CD4-positive, alpha-beta T cell (primary cell): ENCODE measurements around the gene RCAN2. TPM values are rescaled to one million over a fixed set of nuclear protein-coding genes. Genes with fewer than 3 reads are reported as not detected.

ENCODE experiments used
- ATAC-seq: fragments of 200-7000 bp; cut with Tn5 transposase; one replicate; pipeline ENCODE4 v1.10.0; 2022; ENCODE audit warnings: mild to moderate bottlenecking; ENCODE audit not compliant: poor library complexity
- CTCF ChIA-PET: fragments of 350-600 bp; sonication (Branson Sonifier 250); formaldehyde crosslinking; loops from one replicate; lab custom pipeline; 2021; ENCODE audit warnings: antibody characterized with exemption, inconsistent platforms; lab: Charles Lee
- POLR2A ChIA-PET: fragments of 350-600 bp; sonication (Branson Sonifier 250); formaldehyde crosslinking; loops from one replicate; lab custom pipeline; 2021; ENCODE audit warnings: antibody characterized with exemption, inconsistent platforms; lab: Charles Lee
- DNase-seq, 14 experiments: peaks; one replicate each; pipeline ENCODE4 v3.0.0-alpha.2; 2013 to 2020; ENCODE audit warnings: mixed read lengths in 2 of 14
- H3K27ac ChIP-seq, 2 donors: one replicate each; pipeline versions ENCODE4 v1.5.1 to v1.7.0; 2013; ENCODE audit warnings: low read length in 2 of 2, low read depth in 1 of 2, mild to moderate bottlenecking in 1 of 2
- H3K27me3 ChIP-seq, 2 experiments: 1 replicate in 1 of 2; 2 replicates in 1 of 2; pipeline versions ENCODE4 v1.6.1 to v1.7.0; 2013; ENCODE audit warnings: low read length in 2 of 2, control low read depth in 1 of 2, mild to moderate bottlenecking in 1 of 2, moderate library complexity in 1 of 2; ENCODE audit not compliant: insufficient read depth in 2 of 2, control insufficient read depth in 1 of 2
- H3K36me3 ChIP-seq: one replicate; pipeline ENCODE4 v1.6.1; 2013; ENCODE audit warnings: low read length, control low read depth; ENCODE audit not compliant: insufficient read depth
- H3K4me1 ChIP-seq: one replicate; pipeline ENCODE4 v1.6.1; 2013; ENCODE audit warnings: low read length, control low read depth; ENCODE audit not compliant: insufficient read depth
- H3K4me3 ChIP-seq: one replicate; pipeline ENCODE4 v1.5.1; 2013; ENCODE audit warnings: mild to moderate bottlenecking, low read length, moderate library complexity
- H3K9me3 ChIP-seq, 2 experiments: 1 replicate in 1 of 2; 2 replicates in 1 of 2; pipeline versions ENCODE4 v1.6.1 to v1.7.0; 2013; ENCODE audit warnings: low read length in 2 of 2, mild to moderate bottlenecking in 2 of 2, control low read depth in 1 of 2, moderate library complexity in 1 of 2; ENCODE audit not compliant: control insufficient read depth in 1 of 2, insufficient read depth in 1 of 2
- H3K27ac Mint-ChIP-seq: one replicate; pipeline ENCODE4 v1.8.0; 2020; ENCODE audit warnings: mixed read lengths
- H3K27me3 Mint-ChIP-seq: one replicate; pipeline ENCODE4 v1.8.0; 2021; ENCODE audit warnings: mixed read lengths
- H3K36me3 Mint-ChIP-seq: one replicate; pipeline ENCODE4 v1.8.0; 2021; ENCODE audit warnings: low read depth, mixed read lengths
- H3K4me1 Mint-ChIP-seq: one replicate; pipeline ENCODE4 v1.8.0; 2021; ENCODE audit warnings: low read depth, mixed read lengths
- H3K4me3 Mint-ChIP-seq: one replicate; pipeline ENCODE4 v1.8.0; 2020; ENCODE audit warnings: mild to moderate bottlenecking, mixed read lengths
- H3K9me3 Mint-ChIP-seq: one replicate; pipeline ENCODE4 v1.8.0; 2020; ENCODE audit warnings: mixed read lengths
- CTCF ChIP-seq: fragments of 200-600 bp; IDR thresholded peaks from one replicate; pipeline ENCODE4 v1.8.0; 2022; ENCODE audit warnings: antibody characterized with exemption, mild to moderate bottlenecking
- intact Hi-C, 2 experiments: fragments of 100-400 bp; cut with DNase I in 1 of 2; cut with micrococcal nuclease in 1 of 2; formaldehyde crosslinking; loops; one replicate each; pipeline versions ENCODE4 v1.15.1 to v1.9.0; 2023 to 2025; cut with DNase I, micrococcal nuclease
- total RNA-seq, 174 experiments: library from RNA in 2 of 174; stranded (reverse) in 2 of 174; gene quantifications; one replicate each; pipeline ENCODE4 v1.2.3 and lab custom pipeline; 2021 to 2026

The RCAN2 gene
- total RNA-seq, 2 experiments from 2014 or later, result not detected

- no peak for DNase-seq
- Histone ChIP-seq H3K27ac (no peak overlapping the region), H3K9me3 (no peaks in the 10 kb centered on the region), H3K4me1 (no peaks in the 10 kb centered on the region), H3K4me3 (no peak overlapping the region), H3K27me3 (peaks cover 0 to 6% of the 10 kb centered on the region in 2 experiments), H3K36me3 (no peaks in the 10 kb centered on the region)
- ChIA-PET CTCF (interaction anchor here (1.4 kb wide), 1 partner anchor 24 kb away, joined by 4 read pairs; no protein-coding TSS in a partner anchor), POLR2A (no interaction called here)
- H3K27ac Mint-ChIP-seq, result no peak overlapping the region
- no peaks in the 10 kb centered on the region for H3K36me3 Mint-ChIP-seq
- ATAC-seq, result no peak
- H3K9me3 Mint-ChIP-seq, result no peaks in the 10 kb centered on the region
- H3K27me3 Mint-ChIP-seq, result peaks cover 24% of the 10 kb centered on the region
- no peak for TF ChIP-seq CTCF
- intact Hi-C loops, result no loop called here
- H3K4me3 Mint-ChIP-seq, result no peak overlapping the region
- no peaks in the 10 kb centered on the region for H3K4me1 Mint-ChIP-seq
Measured at GRCh38 chr6:46505693-46506512, 14.7 kb upstream of the RCAN2 start.

- Histone ChIP-seq H3K9me3 (no peaks in the 10 kb centered on the region), H3K4me1 (no peaks in the 10 kb centered on the region), H3K4me3 (no peak overlapping the region), H3K27ac (no peak overlapping the region), H3K36me3 (no peaks in the 10 kb centered on the region), H3K27me3 (peaks cover 0 to 6% of the 10 kb centered on the region in 2 experiments)
- Mint-ChIP-seq H3K27ac (no peak overlapping the region), H3K36me3 (no peaks in the 10 kb centered on the region), H3K9me3 (no peaks in the 10 kb centered on the region), H3K27me3 (peaks cover 35% of the 10 kb centered on the region), H3K4me1 (no peaks in the 10 kb centered on the region), H3K4me3 (no peak overlapping the region)
- ChIA-PET CTCF (no interaction called here), POLR2A (no interaction called here)
- intact Hi-C loops, result no loop called here
- DNase-seq (no peak), ATAC-seq (no peak)
- no peak for TF ChIP-seq CTCF
Measured at GRCh38 chr6:46504242-46504641, 13.0 kb upstream of the RCAN2 start.

DNA sequence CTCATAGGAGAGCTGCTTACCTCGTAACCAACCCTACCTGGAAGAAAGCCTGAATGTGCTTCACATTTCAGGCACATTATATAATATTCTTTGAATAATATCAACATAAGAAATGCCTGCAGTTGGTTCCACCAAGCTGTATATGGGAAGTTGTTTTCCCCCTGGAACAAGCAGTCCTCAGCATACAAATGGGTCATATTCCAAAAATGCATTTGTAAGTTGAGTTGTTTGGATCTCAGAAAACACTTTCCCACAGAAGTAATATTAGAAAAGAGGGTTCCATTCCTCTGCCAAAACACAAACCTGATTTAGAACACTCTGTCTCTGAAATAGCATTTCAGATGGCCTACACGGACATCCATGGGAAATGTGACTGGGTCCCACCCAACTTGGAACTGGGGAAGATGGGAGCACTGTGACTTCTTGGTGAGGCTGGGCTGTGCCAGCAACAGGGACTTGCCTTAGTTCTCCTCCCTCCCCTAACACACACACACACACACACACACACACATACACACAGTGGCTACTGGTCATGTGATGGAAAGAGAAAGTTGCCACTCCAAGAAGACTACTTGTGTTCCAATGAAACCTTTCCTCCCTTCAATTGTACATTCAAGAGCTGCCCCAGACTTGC lies 11.4 kb upstream of the RCAN2 start:
- ATAC-seq, result no peak
- POLR2A ChIA-PET, result no interaction called here
- CTCF ChIA-PET, result no interaction called here

More for the DNA sequence above, 11.4 kb upstream of the RCAN2 start:
- Mint-ChIP-seq H3K4me3 (no peak overlapping the region), H3K36me3 (no peaks in the 10 kb centered on the region), H3K4me1 (no peaks in the 10 kb centered on the region), H3K27me3 (peaks cover 27% of the 10 kb centered on the region), H3K9me3 (no peaks in the 10 kb centered on the region), H3K27ac (no peak overlapping the region)
- H3K27me3 ChIP-seq, result peaks cover 0 to 11% of the 10 kb centered on the region in 2 experiments
- TF ChIP-seq CTCF, result no peak
- no peaks in the 10 kb centered on the region for H3K36me3 ChIP-seq
- no peaks in the 10 kb centered on the region for H3K9me3 ChIP-seq
- intact Hi-C loops, result no loop called here
- H3K4me3 ChIP-seq, result no peak overlapping the region
- H3K27ac ChIP-seq, result no peak overlapping the region
- H3K4me1 ChIP-seq, result no peaks in the 10 kb centered on the region
- no peak for DNase-seq
